Left ventricle myocardium inferior (tissue), 1 donor: ENCODE measurements around the gene STOML3. TPM values are rescaled to one million over a fixed set of nuclear protein-coding genes. Genes with fewer than 3 reads are reported as not detected.

Source experiments
- DNase-seq: peaks from one replicate; pipeline ENCODE4 v3.0.0-alpha.2; 2020
- H3K27ac ChIP-seq: fragments of 200-600 bp; replicated peaks from 2 replicates; pipeline ENCODE4 v1.8.0; 2021
- H3K27me3 ChIP-seq: fragments of 200-600 bp; 2 replicates; pipeline ENCODE4 v1.8.0; 2021; ENCODE audit warnings: low read depth
- H3K36me3 ChIP-seq: fragments of 200-600 bp; 2 replicates; pipeline ENCODE4 v1.8.0; 2021
- H3K4me1 ChIP-seq: fragments of 200-600 bp; 2 replicates; pipeline ENCODE4 v1.8.0; 2021
- H3K4me3 ChIP-seq: fragments of 200-600 bp; 2 replicates; pipeline ENCODE4 v1.8.0; 2021; ENCODE audit warnings: mild to moderate bottlenecking, moderate library complexity
- H3K9me3 ChIP-seq: fragments of 200-600 bp; replicated peaks from 2 replicates; pipeline ENCODE4 v1.8.0; 2021
- intact Hi-C: fragments of 100-400 bp; cut with micrococcal nuclease; formaldehyde crosslinking; loops from one replicate; pipeline ENCODE4 v1.11.0; 2022
- total RNA-seq: library from RNA; stranded (reverse); fragmentation: NEBNext Ultra II Directional; extraction: Animal tissue kit (Norgen Biotek cat#: 25700); gene quantifications from one replicate; pipeline ENCODE4 v1.2.1, GENCODE V29; 2021
- TF ChIP-seq, protein P1 (sequence below): fragments of 200-600 bp; IDR thresholded peaks from 2 replicates; pipeline ENCODE4 v1.8.0; 2021; ENCODE audit warnings: antibody characterized with exemption, mild to moderate bottlenecking, borderline replicate concordance
- donor health status: DM: no; HTN: yes; CAD: no; lungs with severe emphysema.

STOML3 gene
- total RNA-seq, 1 donor from 2014 or later = not detected

DNA sequence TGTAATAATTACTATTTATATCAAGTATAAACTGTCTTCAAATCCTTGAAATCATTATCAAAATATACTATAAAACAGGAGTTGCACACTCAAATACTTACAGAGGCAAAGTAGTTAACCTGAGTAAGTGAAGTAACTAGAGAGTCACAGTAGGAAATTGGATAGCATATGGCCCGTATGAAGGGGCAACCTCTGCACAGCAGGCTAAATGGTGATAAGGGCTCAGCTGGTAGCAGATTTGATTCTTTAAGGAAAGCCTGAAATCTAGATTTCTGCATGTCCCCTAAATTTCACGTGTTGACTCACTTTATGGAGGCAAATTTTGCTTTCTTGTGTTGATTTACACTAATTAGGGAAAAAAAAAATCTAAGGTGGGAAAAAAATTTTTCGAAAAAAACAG, 46.4 kb downstream of the STOML3 start:
- no peaks in the 10 kb centered on the region for H3K36me3 ChIP-seq
- H3K4me1 ChIP-seq = no peaks in the 10 kb centered on the region
- DNase-seq = no peak
- intact Hi-C loops = no loop called here
- TF ChIP-seq, protein P1, sequence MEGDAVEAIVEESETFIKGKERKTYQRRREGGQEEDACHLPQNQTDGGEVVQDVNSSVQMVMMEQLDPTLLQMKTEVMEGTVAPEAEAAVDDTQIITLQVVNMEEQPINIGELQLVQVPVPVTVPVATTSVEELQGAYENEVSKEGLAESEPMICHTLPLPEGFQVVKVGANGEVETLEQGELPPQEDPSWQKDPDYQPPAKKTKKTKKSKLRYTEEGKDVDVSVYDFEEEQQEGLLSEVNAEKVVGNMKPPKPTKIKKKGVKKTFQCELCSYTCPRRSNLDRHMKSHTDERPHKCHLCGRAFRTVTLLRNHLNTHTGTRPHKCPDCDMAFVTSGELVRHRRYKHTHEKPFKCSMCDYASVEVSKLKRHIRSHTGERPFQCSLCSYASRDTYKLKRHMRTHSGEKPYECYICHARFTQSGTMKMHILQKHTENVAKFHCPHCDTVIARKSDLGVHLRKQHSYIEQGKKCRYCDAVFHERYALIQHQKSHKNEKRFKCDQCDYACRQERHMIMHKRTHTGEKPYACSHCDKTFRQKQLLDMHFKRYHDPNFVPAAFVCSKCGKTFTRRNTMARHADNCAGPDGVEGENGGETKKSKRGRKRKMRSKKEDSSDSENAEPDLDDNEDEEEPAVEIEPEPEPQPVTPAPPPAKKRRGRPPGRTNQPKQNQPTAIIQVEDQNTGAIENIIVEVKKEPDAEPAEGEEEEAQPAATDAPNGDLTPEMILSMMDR = no peak
- no peaks in the 10 kb centered on the region for H3K9me3 ChIP-seq
- no peak overlapping the region for H3K4me3 ChIP-seq
- no peak overlapping the region for H3K27ac ChIP-seq
- no peaks in the 10 kb centered on the region for H3K27me3 ChIP-seq

- H3K4me3 ChIP-seq = no peak overlapping the region
- no peaks in the 10 kb centered on the region for H3K9me3 ChIP-seq
- H3K4me1 ChIP-seq = no peaks in the 10 kb centered on the region
- H3K27ac ChIP-seq = no peak overlapping the region
- H3K27me3 ChIP-seq = no peaks in the 10 kb centered on the region
- TF ChIP-seq, protein P1 = no peak
- intact Hi-C loops = no loop called here
- no peak for DNase-seq
- H3K36me3 ChIP-seq = no peaks in the 10 kb centered on the region
Measured at GRCh38 chr13:38943231-38943630, 47.4 kb downstream of the STOML3 start.

DNA sequence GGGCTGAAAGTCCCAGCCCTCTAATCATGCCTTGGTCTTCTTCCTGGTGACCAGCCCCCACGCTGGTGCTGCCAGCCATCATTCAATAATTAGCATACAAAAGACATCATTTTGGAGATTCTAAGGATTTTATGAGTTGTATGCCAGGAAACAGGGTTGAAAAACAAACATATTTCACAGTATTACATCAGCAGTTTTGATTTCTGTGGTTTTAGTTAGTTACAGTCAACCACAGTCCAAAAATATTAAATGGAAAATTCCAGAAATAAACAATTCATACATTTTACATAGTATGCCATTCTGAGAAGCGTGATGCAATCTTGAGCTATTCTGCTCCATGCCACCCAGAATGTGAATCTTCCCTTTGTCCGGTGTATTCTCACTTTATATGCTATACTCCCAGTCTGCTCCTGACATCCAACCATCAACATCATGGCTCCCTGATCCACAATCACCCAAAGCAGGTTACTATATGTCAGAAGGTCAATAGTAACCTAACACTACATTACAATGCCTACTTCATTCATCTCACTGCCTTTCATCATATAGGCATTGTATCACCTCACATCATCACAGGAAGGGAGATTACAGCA, 49.2 kb downstream of the STOML3 start:
- no peak overlapping the region for H3K27ac ChIP-seq
- no peaks in the 10 kb centered on the region for H3K9me3 ChIP-seq
- H3K4me3 ChIP-seq = no peak overlapping the region
- H3K36me3 ChIP-seq = no peaks in the 10 kb centered on the region
- TF ChIP-seq, protein P1 = no peak
- peaks cover 8% of the 10 kb centered on the region for H3K27me3 ChIP-seq
- no peaks in the 10 kb centered on the region for H3K4me1 ChIP-seq
- DNase-seq = no peak
- intact Hi-C loops = no loop called here

DNA sequence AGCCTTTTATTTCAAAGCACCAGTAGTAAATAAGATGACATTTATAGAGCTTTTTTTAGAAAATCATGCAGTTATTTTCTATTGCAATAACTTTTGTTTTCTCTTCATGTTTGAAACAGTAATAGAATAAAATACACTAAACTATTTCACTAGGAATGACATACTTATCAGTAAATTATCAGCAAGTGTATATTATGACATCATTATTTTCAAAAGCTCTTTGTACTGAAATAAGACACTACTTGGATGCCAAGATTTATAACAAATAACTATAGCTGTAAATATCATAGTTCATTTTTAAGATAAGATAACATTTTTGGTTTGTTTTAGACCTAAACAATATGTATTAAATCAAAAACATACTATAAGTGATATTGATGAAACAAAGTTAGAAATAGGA, 56.8 kb downstream of the STOML3 start:
- peaks cover 18% of the 10 kb centered on the region for H3K27me3 ChIP-seq
- no peaks in the 10 kb centered on the region for H3K9me3 ChIP-seq
- intact Hi-C loops = no loop called here
- TF ChIP-seq, protein P1 = no peak
- no peak overlapping the region for H3K27ac ChIP-seq
- DNase-seq = no peak
- H3K36me3 ChIP-seq = no peaks in the 10 kb centered on the region
- H3K4me3 ChIP-seq = no peak overlapping the region
- H3K4me1 ChIP-seq = no peaks in the 10 kb centered on the region

GRCh38 chr13:38922170-38922569, 68.5 kb downstream of the STOML3 start:
- no peaks in the 10 kb centered on the region for H3K4me1 ChIP-seq
- H3K27ac ChIP-seq = no peak overlapping the region
- H3K36me3 ChIP-seq = no peaks in the 10 kb centered on the region
- no peaks in the 10 kb centered on the region for H3K9me3 ChIP-seq
- TF ChIP-seq, protein P1 = no peak
- peaks cover 63% of the 10 kb centered on the region for H3K27me3 ChIP-seq
- intact Hi-C loops = no loop called here
- no peak for DNase-seq
- H3K4me3 ChIP-seq = no peak overlapping the region
